ENCODE data around the gene RBBP6.
A peak's percentile ranks its signal among the peaks of the same experiment; 100 is the strongest.
"Not testable (repeated sequence)": the region's sequence is repeated elsewhere in the genome, so short reads cannot be mapped to it uniquely, and the experiment has no call there.

The RBBP6 gene

DNA sequence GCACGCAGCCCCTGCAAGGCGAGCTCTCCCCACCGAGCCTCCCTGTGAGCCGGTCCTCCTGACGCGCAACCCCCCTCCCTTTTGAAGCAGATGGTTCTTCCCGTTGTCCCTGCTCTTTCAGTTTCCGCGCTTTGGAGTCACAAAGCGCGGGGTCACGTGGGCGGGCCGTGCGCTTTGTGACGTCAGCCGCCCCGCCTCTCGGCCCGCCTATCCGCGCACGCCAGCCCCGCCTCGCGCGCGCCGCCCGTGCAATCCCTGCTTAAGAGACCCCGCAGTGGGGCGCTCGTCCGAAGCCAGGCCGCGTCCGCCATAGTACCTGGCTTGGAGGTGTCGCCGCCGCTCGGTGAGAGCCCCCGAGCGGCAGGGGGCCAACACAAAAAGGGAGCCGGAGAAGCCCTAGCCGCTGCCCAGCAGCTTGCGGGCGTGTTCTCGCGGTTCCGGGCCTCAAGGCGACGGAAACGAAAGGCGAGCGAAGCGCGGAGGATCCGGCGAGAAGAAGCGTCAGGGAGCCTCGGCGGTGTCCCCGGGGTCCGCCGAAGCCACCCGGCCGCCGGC, at the start of gene RBBP6:
Gene RBBP6 (plus strand): TSS at position 272 of the 555 bp plus-strand sequence. CDS start 1,061 bp downstream, outside the sequence.
- H3K4me1 ChIP-seq (ENCODE audit: insufficient read depth, insufficient read length) = no peaks in the 10 kb centered on the region
- DNase-seq (ENCODE audit: low read depth, low spot score) = peak; percentile 97
- peak within 1 kb of the TSS; percentile 91 for H3K4me3 ChIP-seq (ENCODE audit: insufficient read length, low read depth)
- H3K9me3 ChIP-seq (ENCODE audit: insufficient read depth, low read length) = no peaks in the 10 kb centered on the region
- peak; percentile 64 for TF ChIP-seq YY1 (IDR thresholded peaks at IDR 0.05; ENCODE audit: insufficient read depth, insufficient read length)
- TF ChIP-seq SUZ12 (IDR thresholded peaks at IDR 0.05; ENCODE audit: extremely low read depth, insufficient read depth, insufficient read length) = no peak
- H3K9ac ChIP-seq (ENCODE audit: insufficient read length, low read depth) = peak within 1 kb of the TSS; percentile 97
- H3K27me3 ChIP-seq (ENCODE audit: insufficient read depth, insufficient read length) = no peaks in the 10 kb centered on the region
- H3K36me3 ChIP-seq (ENCODE audit: insufficient read depth, insufficient read length, low read length) = peaks cover 25% of the 10 kb centered on the region

DNA sequence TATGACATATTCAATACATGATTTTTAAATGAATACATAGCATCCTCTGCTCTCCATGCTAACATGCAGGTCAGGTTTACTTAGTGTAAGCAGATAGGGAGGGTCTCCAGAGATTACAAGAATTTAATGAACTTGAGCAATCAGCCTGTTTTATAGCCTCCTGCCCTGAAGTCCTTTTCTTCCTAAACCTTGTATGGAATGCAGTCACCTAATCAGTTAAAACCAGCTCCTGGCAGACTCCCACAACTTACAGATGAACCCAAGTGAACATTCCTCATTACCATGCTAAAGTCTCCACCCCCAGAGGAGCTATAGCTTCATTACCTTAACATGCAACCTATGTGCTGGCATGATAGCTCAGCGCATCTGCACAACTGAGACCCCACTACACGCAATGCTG, 48.5 kb upstream of the RBBP6 start:
- no peak overlapping the region for H3K9ac ChIP-seq (ENCODE audit: insufficient read length, low read depth)
- TF ChIP-seq SUZ12 (IDR thresholded peaks at IDR 0.05; ENCODE audit: extremely low read depth, insufficient read depth, insufficient read length) = no peak
- TF ChIP-seq ZNF274 (IDR thresholded peaks at IDR 0.05; ENCODE audit: low read depth, low read length) = no peak
- no peak for TF ChIP-seq YY1 (IDR thresholded peaks at IDR 0.05; ENCODE audit: insufficient read depth, insufficient read length)
- H3K9me3 ChIP-seq (ENCODE audit: insufficient read depth, low read length) = 0 out of 2 replicates have a peak, but pooled peaks cover 8% of the 10 kb centered on the region
- no peaks in the 10 kb centered on the region for H3K27me3 ChIP-seq (ENCODE audit: insufficient read depth, insufficient read length)
- H3K4me3 ChIP-seq (ENCODE audit: insufficient read length, low read depth) = no peak overlapping the region
- no peaks in the 10 kb centered on the region for H3K36me3 ChIP-seq (ENCODE audit: insufficient read depth, insufficient read length, low read length)
- H3K4me1 ChIP-seq (ENCODE audit: insufficient read depth, insufficient read length) = peaks cover 5% of the 10 kb centered on the region
- DNase-seq (ENCODE audit: low read depth, low spot score) = no peak

DNA sequence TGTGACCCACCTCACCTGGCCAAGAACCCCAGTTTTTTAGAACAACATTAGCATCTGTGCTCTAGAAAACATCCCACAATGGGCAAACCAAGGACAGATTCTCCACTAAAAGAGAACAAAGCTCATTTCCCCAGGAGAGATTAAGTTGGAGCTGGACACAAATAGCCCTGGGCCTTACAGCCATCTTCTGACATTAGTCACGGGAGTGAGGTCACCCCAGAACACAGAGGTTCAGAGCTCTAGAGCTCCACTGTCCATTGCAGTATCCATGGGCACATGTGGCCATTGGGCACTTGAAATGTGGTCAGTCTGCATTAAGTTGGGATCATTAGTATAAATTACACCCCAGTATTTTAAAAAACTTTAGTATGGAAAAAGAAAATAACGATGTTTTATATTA, 47.6 kb upstream of the RBBP6 start:
- TF ChIP-seq YY1 (IDR thresholded peaks at IDR 0.05; ENCODE audit: insufficient read depth, insufficient read length) (no peak), ZNF274 (IDR thresholded peaks at IDR 0.05; ENCODE audit: low read depth, low read length) (no peak), SUZ12 (IDR thresholded peaks at IDR 0.05; ENCODE audit: extremely low read depth, insufficient read depth, insufficient read length) (no peak)
- Histone ChIP-seq H3K4me1 (ENCODE audit: insufficient read depth, insufficient read length) (peaks cover 5% of the 10 kb centered on the region), H3K36me3 (ENCODE audit: insufficient read depth, insufficient read length, low read length) (no peaks in the 10 kb centered on the region), H3K9ac (ENCODE audit: insufficient read length, low read depth) (no peak overlapping the region), H3K9me3 (ENCODE audit: insufficient read depth, low read length) (0 out of 2 replicates have a peak, but pooled peaks cover 8% of the 10 kb centered on the region), H3K27me3 (ENCODE audit: insufficient read depth, insufficient read length) (no peaks in the 10 kb centered on the region), H3K4me3 (ENCODE audit: insufficient read length, low read depth) (no peak overlapping the region)
- DNase-seq (ENCODE audit: low read depth, low spot score) = no peak

DNA sequence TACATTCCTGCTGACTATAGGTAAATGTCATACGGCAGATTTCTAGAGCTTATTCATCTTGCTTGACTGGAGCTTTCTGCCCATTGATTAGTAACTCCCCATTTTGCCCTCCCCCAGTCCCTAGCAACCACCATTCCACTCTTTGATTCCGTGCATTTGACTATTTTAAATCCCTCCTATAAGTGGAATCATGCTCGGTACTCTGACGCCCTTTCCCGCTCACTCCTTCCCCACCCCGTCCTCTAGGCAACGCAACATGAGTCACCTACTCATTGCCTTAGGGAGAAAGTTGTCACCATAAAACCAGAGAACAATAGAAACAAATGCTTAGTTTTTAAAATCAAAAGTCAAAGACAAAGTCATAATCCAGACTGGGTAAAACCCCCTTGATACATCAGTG, 45.5 kb upstream of the RBBP6 start:
- H3K4me3 ChIP-seq (ENCODE audit: insufficient read length, low read depth) = no peak overlapping the region
- H3K9me3 ChIP-seq (ENCODE audit: insufficient read depth, low read length) = no peaks in the 10 kb centered on the region
- TF ChIP-seq YY1 (IDR thresholded peaks at IDR 0.05; ENCODE audit: insufficient read depth, insufficient read length) = no peak
- H3K9ac ChIP-seq (ENCODE audit: insufficient read length, low read depth) = no peak overlapping the region
- no peak for DNase-seq (ENCODE audit: low read depth, low spot score)
- H3K4me1 ChIP-seq (ENCODE audit: insufficient read depth, insufficient read length) = peaks cover 11% of the 10 kb centered on the region
- no peaks in the 10 kb centered on the region for H3K27me3 ChIP-seq (ENCODE audit: insufficient read depth, insufficient read length)
- H3K36me3 ChIP-seq (ENCODE audit: insufficient read depth, insufficient read length, low read length) = no peaks in the 10 kb centered on the region

DNA sequence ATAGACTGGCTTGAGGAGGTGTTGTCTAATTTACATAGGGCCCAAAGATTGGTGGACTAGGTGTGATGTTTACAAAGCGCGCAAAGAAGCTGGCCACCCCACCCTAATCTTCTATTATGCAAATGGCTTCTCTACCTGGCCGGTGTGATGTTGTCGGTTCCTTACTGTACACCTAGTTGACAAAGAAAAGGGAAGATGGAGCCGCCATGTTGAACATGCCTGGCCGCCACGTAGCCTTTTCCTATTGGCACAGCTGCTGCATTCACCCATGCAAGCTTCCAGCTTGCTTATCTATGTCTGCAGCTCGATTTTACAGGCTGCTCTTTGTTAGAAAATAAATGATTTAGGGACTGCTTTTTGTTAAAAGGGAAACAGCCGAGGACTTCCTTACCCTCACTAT, 44.2 kb upstream of the RBBP6 start:
- H3K4me3 ChIP-seq (ENCODE audit: insufficient read length, low read depth); H3K9ac ChIP-seq (ENCODE audit: insufficient read length, low read depth); H3K9me3 ChIP-seq (ENCODE audit: insufficient read depth, low read length); H3K27me3 ChIP-seq (ENCODE audit: insufficient read depth, insufficient read length); H3K36me3 ChIP-seq (ENCODE audit: insufficient read depth, insufficient read length, low read length); DNase-seq (ENCODE audit: low read depth, low spot score): not testable (repeated sequence)
- peaks cover 11% of the 10 kb centered on the region for H3K4me1 ChIP-seq (ENCODE audit: insufficient read depth, insufficient read length)

- H3K27me3 ChIP-seq (ENCODE audit: insufficient read depth, insufficient read length) = no peaks in the 10 kb centered on the region
- peaks cover 11% of the 10 kb centered on the region for H3K4me1 ChIP-seq (ENCODE audit: insufficient read depth, insufficient read length)
- H3K4me3 ChIP-seq (ENCODE audit: insufficient read length, low read depth) = no peak overlapping the region
- no peak overlapping the region for H3K9ac ChIP-seq (ENCODE audit: insufficient read length, low read depth)
- no peak for DNase-seq (ENCODE audit: low read depth, low spot score)
- no peaks in the 10 kb centered on the region for H3K36me3 ChIP-seq (ENCODE audit: insufficient read depth, insufficient read length, low read length)
- TF ChIP-seq YY1 (IDR thresholded peaks at IDR 0.05; ENCODE audit: insufficient read depth, insufficient read length) (no peak), SUZ12 (IDR thresholded peaks at IDR 0.05; ENCODE audit: extremely low read depth, insufficient read depth, insufficient read length) (no peak), ZNF274 (IDR thresholded peaks at IDR 0.05; ENCODE audit: low read depth, low read length) (no peak)
- H3K9me3 ChIP-seq (ENCODE audit: insufficient read depth, low read length) = no peaks in the 10 kb centered on the region
Observed at GRCh38 chr16:24497440-24497839, 41.9 kb upstream of the RBBP6 start.

DNA sequence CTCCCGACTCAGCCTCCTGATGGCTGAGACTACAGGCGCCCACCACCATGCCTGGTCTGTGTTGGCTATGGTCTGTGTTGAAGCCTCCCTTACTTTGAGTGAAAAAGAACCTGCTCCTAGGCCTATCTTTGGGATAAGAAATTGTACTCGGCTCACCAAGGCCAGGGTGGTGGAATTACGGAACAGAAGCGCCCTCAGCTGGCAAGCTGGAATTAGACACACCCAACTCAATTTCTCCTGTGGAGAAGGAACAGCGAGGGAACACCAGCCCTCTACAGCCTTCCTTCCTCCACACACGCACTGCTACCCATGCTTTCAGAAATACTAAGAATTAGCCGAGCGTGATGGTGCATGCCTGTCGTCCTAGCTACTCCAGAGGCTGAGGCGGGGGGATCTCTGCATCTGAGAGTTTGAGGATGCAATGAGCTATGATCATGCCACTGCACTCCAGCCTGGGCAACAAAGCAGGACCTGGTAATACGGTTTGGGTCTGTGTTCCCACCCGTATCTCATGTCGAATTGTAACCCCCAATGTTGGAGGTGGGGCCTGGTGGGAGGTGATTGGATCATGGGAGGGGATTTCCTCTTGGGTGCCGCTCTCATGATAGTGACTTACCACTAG, 40.1 kb upstream of the RBBP6 start:
- no peak for DNase-seq (ENCODE audit: low read depth, low spot score)
- TF ChIP-seq SUZ12 (IDR thresholded peaks at IDR 0.05; ENCODE audit: extremely low read depth, insufficient read depth, insufficient read length) (no peak), ZNF274 (IDR thresholded peaks at IDR 0.05; ENCODE audit: low read depth, low read length) (no peak), YY1 (IDR thresholded peaks at IDR 0.05; ENCODE audit: insufficient read depth, insufficient read length) (no peak)
- H3K9ac ChIP-seq (ENCODE audit: insufficient read length, low read depth) = no peak overlapping the region
- H3K27me3 ChIP-seq (ENCODE audit: insufficient read depth, insufficient read length) = no peaks in the 10 kb centered on the region
- no peaks in the 10 kb centered on the region for H3K36me3 ChIP-seq (ENCODE audit: insufficient read depth, insufficient read length, low read length)
- H3K9me3 ChIP-seq (ENCODE audit: insufficient read depth, low read length) = no peaks in the 10 kb centered on the region
- no peak overlapping the region for H3K4me3 ChIP-seq (ENCODE audit: insufficient read length, low read depth)
- H3K4me1 ChIP-seq (ENCODE audit: insufficient read depth, insufficient read length) = peaks cover 11% of the 10 kb centered on the region

Measured in NT2/D1 (cell line).